Progenitor cell of endocrine pancreas (in vitro differentiated cells): ENCODE measurements around the gene DNM1L. TPM values are rescaled to one million over a fixed set of nuclear protein-coding genes. Genes with fewer than 3 reads are reported as not detected.

Source experiments
- DNase-seq: peaks from one replicate; pipeline ENCODE4 v3.0.0; 2021; ENCODE audit warnings: low spot score; ENCODE audit not compliant: unreplicated experiment
- H3K27ac Mint-ChIP-seq: 2 replicates; pipeline ENCODE4 v1.8.0; 2021; ENCODE audit warnings: mild to moderate bottlenecking, moderate library complexity, mixed read lengths
- H3K27me3 Mint-ChIP-seq: 2 replicates; pipeline ENCODE4 v1.8.0; 2021; ENCODE audit warnings: mixed read lengths
- H3K36me3 Mint-ChIP-seq: 2 replicates; pipeline ENCODE4 v1.8.0; 2022; ENCODE audit warnings: mixed read lengths; ENCODE audit not compliant: insufficient read depth
- H3K4me1 Mint-ChIP-seq: 2 replicates; pipeline ENCODE4 v1.8.0; 2021; ENCODE audit warnings: low read depth, mixed read lengths
- H3K4me3 Mint-ChIP-seq: 2 replicates; pipeline ENCODE4 v1.8.0; 2021; ENCODE audit warnings: low read depth, mild to moderate bottlenecking, moderate library complexity, mixed read lengths
- H3K9me3 Mint-ChIP-seq: 2 replicates; pipeline ENCODE4 v1.8.0; 2021; ENCODE audit warnings: low read depth, mixed read lengths
- CTCF ChIP-seq: fragments of 200-600 bp; sonication (generic); IDR thresholded peaks from one replicate; pipeline ENCODE4 v1.5.0; 2021; ENCODE audit warnings: antibody characterized with exemption, mild to moderate bottlenecking; ENCODE audit not compliant: unreplicated experiment
- long read RNA-seq: library from polyadenylated mRNA; unstranded; transcript quantifications from one replicate; pipeline ENCODE4 v2.0.0, GENCODE V29; 2020
- total RNA-seq: library from RNA; stranded (reverse); gene quantifications from 2 replicates; pipeline ENCODE4 v1.2.1, GENCODE V29; 2021

DNM1L gene
- total RNA-seq, result 150 and 151 TPM in 2 replicates
- long read RNA-seq, full-length matches to known transcripts, result 358 of 450 reads
- long read RNA-seq, partial matches to known transcripts, result 51 of 450 reads
- long read RNA-seq, other reads (novel, unspliced or antisense), result 41 of 450 reads

GRCh38 chr12:32679091-32679919 lies at the start of gene DNM1L:
Gene DNM1L, plus strand, starts transcription at chr12:32679301. Its CDS starts 63 bp downstream, at chr12:32679364.
- Mint-ChIP-seq H3K27me3 (no peaks in the 10 kb centered on the region), H3K36me3 (peaks cover 7% of the 10 kb centered on the region)

GRCh38 chr12:32641287-32641901 lies 37.7 kb upstream of the DNM1L start:
- peaks cover 17% of the 10 kb centered on the region for H3K4me1 Mint-ChIP-seq

More at GRCh38 chr12:32679091-32679919, at the start of gene DNM1L:
- Mint-ChIP-seq H3K4me3 (peak within 1 kb of the TSS; percentile 97), H3K9me3 (no peaks in the 10 kb centered on the region), H3K27ac (peak within 1 kb of the TSS; percentile 97), H3K4me1 (peaks cover 16% of the 10 kb centered on the region)
- peak; percentile 23 for TF ChIP-seq CTCF
- DNase-seq, result peak; percentile 98

GRCh38 chr12:32644431-32644830 lies 34.7 kb upstream of the DNM1L start:
- no peak overlapping the region for H3K27ac Mint-ChIP-seq
- H3K27me3 Mint-ChIP-seq, result no peaks in the 10 kb centered on the region
- TF ChIP-seq CTCF, result no peak
- H3K4me1 Mint-ChIP-seq, result peaks cover 18% of the 10 kb centered on the region
- H3K9me3 Mint-ChIP-seq, result no peaks in the 10 kb centered on the region
- no peak overlapping the region for H3K4me3 Mint-ChIP-seq
- DNase-seq, result no peak
- H3K36me3 Mint-ChIP-seq, result peaks cover 40% of the 10 kb centered on the region

More at GRCh38 chr12:32641287-32641901, 37.7 kb upstream of the DNM1L start:
- Mint-ChIP-seq H3K27ac (peak overlapping the region; percentile 14), H3K36me3 (peaks cover 56% of the 10 kb centered on the region), H3K9me3 (peaks cover 3% of the 10 kb centered on the region), H3K4me3 (no peak overlapping the region), H3K27me3 (no peaks in the 10 kb centered on the region)
- DNase-seq, result no peak
- TF ChIP-seq CTCF, result no peak

GRCh38 chr12:32647275-32647674 lies 31.8 kb upstream of the DNM1L start:
- Mint-ChIP-seq H3K27ac (peak overlapping the region; percentile 34), H3K9me3 (no peaks in the 10 kb centered on the region), H3K4me1 (peaks cover 12% of the 10 kb centered on the region), H3K4me3 (no peak overlapping the region), H3K27me3 (no peaks in the 10 kb centered on the region), H3K36me3 (peaks cover 20% of the 10 kb centered on the region)
- DNase-seq, result no peak
- no peak for TF ChIP-seq CTCF

- H3K27ac Mint-ChIP-seq, result no peak overlapping the region
- no peak overlapping the region for H3K4me3 Mint-ChIP-seq
- no peak for DNase-seq
- H3K9me3 Mint-ChIP-seq, result peaks cover 8% of the 10 kb centered on the region
- no peak for TF ChIP-seq CTCF
- H3K4me1 Mint-ChIP-seq, result peaks cover 1% of the 10 kb centered on the region
- H3K36me3 Mint-ChIP-seq, result peaks cover 12% of the 10 kb centered on the region
- H3K27me3 Mint-ChIP-seq, result no peaks in the 10 kb centered on the region
Observed at GRCh38 chr12:32650508-32650907, 28.6 kb upstream of the DNM1L start.
